A549 treated with AZD9567 at 1 μM for 4 hours (cell line): Measurements from ENCODE around the gene HLA-A. TPM values are rescaled to one million over a fixed set of nuclear protein-coding genes. Genes with fewer than 3 reads are reported as not detected.

Source experiments
- total RNA-seq: library from RNA; stranded (reverse); fragments of 200-300 nt; extraction: Qiagen RNA extraction; gene quantifications from 5 replicates; pipeline ENCODE4 v1.2.3, GENCODE V29; 2022; ENCODE audit not compliant: insufficient read depth

The HLA-A gene
- 116 to 158 TPM (median 146 TPM) in 5 replicates for total RNA-seq

GRCh38 chr6:29942275-29943052, at the start of gene HLA-A:
TSS of gene HLA-A (plus strand) at chr6:29942532. CDS start at chr6:29942554, 22 bp downstream.

Other genes with a start within 250 kb of the HLA-A start
- 4.2 to 5.2 TPM (median 4.3 TPM) in 5 replicates for gene HLA-F, start 219.1 kb upstream of the HLA-A start, total RNA-seq
- gene HLA-G, start 114.7 kb upstream of the HLA-A start, total RNA-seq = 0.16 TPM in 1 of 5 replicates, not detected in the others
- gene POLR1H, start 118.7 kb downstream of the HLA-A start, total RNA-seq = 9.1 to 34.2 TPM (median 32.8 TPM) in 5 replicates
- 37.2 to 39.8 TPM (median 38.6 TPM) in 5 replicates for gene PPP1R11, start 124.7 kb downstream of the HLA-A start, total RNA-seq
- 0.03 to 0.05 TPM in 2 of 5 replicates, not detected in the others for gene RNF39, start 133.2 kb downstream of the HLA-A start, total RNA-seq
- 0.42 to 1.0 TPM (median 0.74 TPM) in 4 of 5 replicates, not detected in the other for gene TRIM31, start 170.6 kb downstream of the HLA-A start, total RNA-seq
- not detected in 5 replicates for gene TRIM40, start 193.6 kb downstream of the HLA-A start, total RNA-seq
- gene TRIM10, start 218.7 kb downstream of the HLA-A start, total RNA-seq = 0.02 TPM in 1 of 5 replicates, not detected in the others
- gene TRIM15, start 221.0 kb downstream of the HLA-A start, total RNA-seq = not detected in 5 replicates